Suprapubic skin (tissue), 4 donors: ENCODE measurements around the gene ARHGAP32. TPM values are rescaled to one million over a fixed set of nuclear protein-coding genes. Genes with fewer than 3 reads are reported as not detected.

Source experiments
- DNase-seq, 2 donors: peaks; one replicate each; pipeline ENCODE4 v3.0.0-alpha.2; 2019; ENCODE audit warnings: low spot score in 2 of 2
- H3K27ac ChIP-seq: fragments of 200-600 bp; sonication (generic); one replicate; pipeline ENCODE4 v1.5.1; 2019
- H3K27me3 ChIP-seq: fragments of 200-600 bp; sonication (generic); one replicate; pipeline ENCODE4 v1.5.1; 2019
- H3K36me3 ChIP-seq: fragments of 200-600 bp; sonication (generic); one replicate; pipeline ENCODE4 v1.5.1; 2019
- H3K4me1 ChIP-seq: fragments of 200-600 bp; sonication (generic); one replicate; pipeline ENCODE4 v1.5.1; 2019
- H3K4me3 ChIP-seq: fragments of 200-600 bp; sonication (generic); one replicate; pipeline ENCODE4 v1.5.1; 2019; ENCODE audit warnings: mild to moderate bottlenecking
- H3K9me3 ChIP-seq: fragments of 200-600 bp; sonication (generic); one replicate; pipeline ENCODE4 v1.5.1; 2019
- CTCF ChIP-seq, 2 donors: fragments of 200-600 bp in 1 of 2; fragments of 450-650 bp in 1 of 2; sonication (generic) in 1 of 2; IDR thresholded peaks; one replicate each; pipeline ENCODE4 v1.5.1; 2016 to 2019; ENCODE audit warnings: antibody characterized with exemption in 2 of 2, mild to moderate bottlenecking in 1 of 2, moderate library complexity in 1 of 2
- EP300 ChIP-seq: sonication (generic); formaldehyde crosslinking; IDR thresholded peaks from one replicate; pipeline ENCODE4 v1.6.1; 2017; ENCODE audit warnings: antibody characterized with exemption
- POLR2A ChIP-seq, 2 donors: fragments of 450-650 bp; IDR thresholded peaks; one replicate each; pipeline ENCODE4 v1.6.1; 2017; ENCODE audit warnings: antibody characterized with exemption in 2 of 2, mild to moderate bottlenecking in 2 of 2, moderate library complexity in 2 of 2
- POLR2AphosphoS5 ChIP-seq, 3 donors: sonication (generic); formaldehyde crosslinking; IDR thresholded peaks; one replicate each; pipeline ENCODE4 v1.6.1; 2017; ENCODE audit warnings: antibody characterized with exemption in 3 of 3
- WGBS: methylation state at CpG from one replicate; pipeline ENCODE4 v1.1.5; 2018; 5-methylcytosine and 5-hydroxymethylcytosine counted together
- total RNA-seq, 4 donors: library from RNA; depleted of rRNA; stranded (reverse); fragments of >200 nt; gene quantifications; one replicate each; pipeline ENCODE4 v1.1.0, GENCODE V29; 2016

ARHGAP32 gene
- total RNA-seq, 4 donors from 2014 or later, result 49.5 to 93.4 (median 62.1) TPM

DNA sequence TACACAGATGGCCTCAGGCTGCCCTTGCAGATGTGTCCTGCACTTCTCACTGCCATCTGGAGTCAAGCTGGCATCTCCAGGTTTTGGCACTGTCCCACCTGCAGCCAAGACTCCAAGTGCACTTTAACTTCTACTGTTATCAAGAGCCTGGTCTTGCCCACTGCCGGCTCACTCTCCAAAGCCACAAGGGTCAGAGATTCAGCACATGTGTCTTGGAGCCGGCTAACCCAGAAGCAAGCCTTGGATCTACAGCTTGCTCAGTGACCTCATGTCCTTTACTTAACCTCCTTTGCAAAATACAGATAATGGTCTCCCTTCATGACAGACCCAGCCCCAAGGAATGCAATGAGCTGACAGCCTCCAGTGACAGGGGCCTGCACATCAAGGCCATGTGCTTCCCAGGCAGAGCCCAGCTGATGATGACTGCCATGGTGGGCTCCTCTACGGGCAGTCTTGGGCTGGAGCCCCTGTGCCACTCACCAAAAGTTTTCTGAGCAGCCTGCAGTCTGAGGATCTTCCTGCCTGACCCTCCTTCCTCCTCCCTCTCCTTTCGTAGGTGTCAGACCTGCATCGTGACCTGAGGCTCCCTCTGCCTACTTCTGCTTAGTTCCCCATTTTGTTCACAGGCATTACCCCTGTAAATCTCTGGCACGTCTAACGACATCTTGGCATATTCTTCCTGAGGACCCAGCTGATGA lies 258.5 kb downstream of the ARHGAP32 start:
- WGBS, result 74% methylated on average over 7 of the region's 7 CpGs
- no peak for TF ChIP-seq EP300
- TF ChIP-seq CTCF (IDR thresholded peaks at IDR 0.05), result no peak
- no peak for TF ChIP-seq POLR2A (IDR thresholded peaks at IDR 0.05)
- no peak for TF ChIP-seq POLR2AphosphoS5 (IDR thresholded peaks at IDR 0.05)
- Histone ChIP-seq H3K9me3 (no peaks in the 10 kb centered on the region), H3K36me3 (no peaks in the 10 kb centered on the region), H3K27ac (no peak overlapping the region), H3K4me3 (no peak overlapping the region), H3K27me3 (no peaks in the 10 kb centered on the region), H3K4me1 (peaks cover 14% of the 10 kb centered on the region)
- DNase-seq, result no peak

- Histone ChIP-seq H3K4me3 (no peak overlapping the region), H3K27ac (no peak overlapping the region), H3K27me3 (no peaks in the 10 kb centered on the region), H3K9me3 (no peaks in the 10 kb centered on the region), H3K4me1 (peaks cover 4% of the 10 kb centered on the region), H3K36me3 (no peaks in the 10 kb centered on the region)
- no peak for TF ChIP-seq POLR2AphosphoS5 (IDR thresholded peaks at IDR 0.05)
- no peak for TF ChIP-seq CTCF (IDR thresholded peaks at IDR 0.05)
- TF ChIP-seq EP300, result no peak
- no peak for TF ChIP-seq POLR2A (IDR thresholded peaks at IDR 0.05)
- 59% methylated on average over 6 of the region's 6 CpGs for WGBS
- DNase-seq, result no peak
Observed at GRCh38 chr11:128931668-128932067, 260.5 kb downstream of the ARHGAP32 start.

GRCh38 chr11:128931066-128931465 lies 261.1 kb downstream of the ARHGAP32 start:
- no peak for DNase-seq
- H3K36me3 ChIP-seq, result no peaks in the 10 kb centered on the region
- no peak overlapping the region for H3K27ac ChIP-seq
- H3K9me3 ChIP-seq, result no peaks in the 10 kb centered on the region
- 83% methylated on average over 3 of the region's 3 CpGs for WGBS
- no peak overlapping the region for H3K4me3 ChIP-seq
- peaks cover 4% of the 10 kb centered on the region for H3K4me1 ChIP-seq
- no peaks in the 10 kb centered on the region for H3K27me3 ChIP-seq
- TF ChIP-seq POLR2A (IDR thresholded peaks at IDR 0.05) (no peak), CTCF (IDR thresholded peaks at IDR 0.05) (no peak), POLR2AphosphoS5 (IDR thresholded peaks at IDR 0.05) (no peak), EP300 (no peak)

DNA sequence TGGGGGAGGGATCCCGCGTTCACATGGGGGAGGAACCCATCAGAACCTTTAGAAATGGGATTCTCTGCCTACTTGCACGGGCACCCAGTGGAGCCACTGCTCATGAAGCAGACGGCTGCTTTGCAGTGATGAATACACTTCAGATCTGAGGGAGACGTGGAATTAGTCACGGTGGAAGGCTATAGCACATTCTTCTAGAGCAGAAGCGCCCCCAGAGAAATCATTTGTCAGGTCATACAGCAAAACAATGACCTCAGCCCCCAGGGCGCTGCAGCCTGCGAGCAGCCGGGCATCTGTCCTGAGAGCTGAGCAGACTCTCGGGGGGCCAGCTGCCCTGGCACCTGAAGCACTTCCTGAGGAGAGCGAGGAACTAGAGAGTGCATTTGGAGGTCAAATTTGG lies 262.1 kb downstream of the ARHGAP32 start:
- Histone ChIP-seq H3K4me1 (peaks cover 4% of the 10 kb centered on the region), H3K27me3 (no peaks in the 10 kb centered on the region), H3K9me3 (no peaks in the 10 kb centered on the region), H3K4me3 (no peak overlapping the region), H3K27ac (no peak overlapping the region), H3K36me3 (no peaks in the 10 kb centered on the region)
- no peak for DNase-seq
- no peak for TF ChIP-seq POLR2AphosphoS5 (IDR thresholded peaks at IDR 0.05)
- TF ChIP-seq POLR2A (IDR thresholded peaks at IDR 0.05), result no peak
- no peak for TF ChIP-seq EP300
- no peak for TF ChIP-seq CTCF (IDR thresholded peaks at IDR 0.05)
- 80% methylated on average over 5 of the region's 12 CpGs for WGBS

DNA sequence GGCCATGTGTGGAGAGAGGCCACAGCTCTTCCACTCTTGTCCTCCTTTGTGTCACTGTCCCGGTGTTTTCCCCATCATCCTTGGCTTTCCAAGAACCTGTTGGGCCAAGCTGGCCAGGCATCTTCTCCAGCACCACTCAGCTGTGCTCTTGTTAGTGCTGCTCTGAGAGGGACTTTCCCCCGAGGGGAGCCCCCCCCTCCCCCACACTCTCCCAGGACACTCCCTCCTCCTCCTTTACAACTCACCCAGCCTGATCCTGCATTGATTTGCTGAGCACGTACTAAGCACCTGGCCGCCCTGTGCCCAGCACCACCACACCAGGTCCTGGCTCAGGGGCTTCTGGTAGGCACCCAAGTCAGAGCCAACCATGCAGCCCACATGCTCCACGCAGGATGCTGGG lies 262.7 kb downstream of the ARHGAP32 start:
- no peak overlapping the region for H3K27ac ChIP-seq
- no peak overlapping the region for H3K4me3 ChIP-seq
- TF ChIP-seq POLR2AphosphoS5 (IDR thresholded peaks at IDR 0.05) (no peak), EP300 (no peak), POLR2A (IDR thresholded peaks at IDR 0.05) (no peak), CTCF (IDR thresholded peaks at IDR 0.05) (no peak)
- H3K4me1 ChIP-seq, result peaks cover 4% of the 10 kb centered on the region
- H3K9me3 ChIP-seq, result no peaks in the 10 kb centered on the region
- 60% methylated on average over 5 of the region's 5 CpGs for WGBS
- no peaks in the 10 kb centered on the region for H3K36me3 ChIP-seq
- no peaks in the 10 kb centered on the region for H3K27me3 ChIP-seq
- DNase-seq, result no peak
